ENCODE measurements around the gene TSPAN14.

TSPAN14 gene

GRCh38 chr10:80488539-80489066 is 34.5 kb downstream of the TSPAN14 start:
- DNase-seq (ENCODE audit: low read depth), result no peak

- no peak for DNase-seq (ENCODE audit: low read depth)
Observed at GRCh38 chr10:80489371-80490112, 35.4 kb downstream of the TSPAN14 start.

- DNase-seq (ENCODE audit: low read depth), result no peak
Observed at GRCh38 chr10:80491251-80492102, 37.4 kb downstream of the TSPAN14 start.

GRCh38 chr10:80492848-80493521 is 38.9 kb downstream of the TSPAN14 start:
- no peak for DNase-seq (ENCODE audit: low read depth)

GRCh38 chr10:80493522-80494051 is 39.5 kb downstream of the TSPAN14 start:
- no peak for DNase-seq (ENCODE audit: low read depth)

GRCh38 chr10:80496555-80497172 is 42.6 kb downstream of the TSPAN14 start:
- no peak for DNase-seq (ENCODE audit: low read depth)

GRCh38 chr10:80497187-80498077 is 43.3 kb downstream of the TSPAN14 start:
- no peak for DNase-seq (ENCODE audit: low read depth)

GRCh38 chr10:80498078-80498832 is 44.1 kb downstream of the TSPAN14 start:
- DNase-seq (ENCODE audit: low read depth), result no peak

- DNase-seq (ENCODE audit: low read depth), result peak; percentile 37
Observed at GRCh38 chr10:80498833-80499741, 45.0 kb downstream of the TSPAN14 start.

GRCh38 chr10:80500572-80501380 is 46.7 kb downstream of the TSPAN14 start:
- peak; percentile 24 for DNase-seq (ENCODE audit: low read depth)

- DNase-seq (ENCODE audit: low read depth), result no peak
Observed at GRCh38 chr10:80501381-80501912, 47.3 kb downstream of the TSPAN14 start.

GRCh38 chr10:80501913-80502521 is 47.9 kb downstream of the TSPAN14 start:
- no peak for DNase-seq (ENCODE audit: low read depth)

GRCh38 chr10:80502621-80503583 is 48.8 kb downstream of the TSPAN14 start:
- DNase-seq (ENCODE audit: low read depth), result no peak

- DNase-seq (ENCODE audit: low read depth), result no peak
Observed at GRCh38 chr10:80503584-80504157, 49.6 kb downstream of the TSPAN14 start.

GRCh38 chr10:80504158-80504811 is 50.2 kb downstream of the TSPAN14 start:
- DNase-seq (ENCODE audit: low read depth), result no peak

All from stimulated activated CD4-positive, alpha-beta T cell treated with anti-CD3 and anti-CD28 coated beads, Interleukin-2, amount 100 ng/mL, for 4 hours (primary cell).